GF-D8 (cell line): ENCODE results near the gene PTPRQ.
"Not testable (repeated sequence)": the region's sequence is repeated elsewhere in the genome, so short reads cannot be mapped to it uniquely, and the experiment has no call there.

Experiments
- DNase-seq: peaks from one replicate; lab custom pipeline; 2025; lab: John Stamatoyannopoulos, UW

Gene PTPRQ, protein sequence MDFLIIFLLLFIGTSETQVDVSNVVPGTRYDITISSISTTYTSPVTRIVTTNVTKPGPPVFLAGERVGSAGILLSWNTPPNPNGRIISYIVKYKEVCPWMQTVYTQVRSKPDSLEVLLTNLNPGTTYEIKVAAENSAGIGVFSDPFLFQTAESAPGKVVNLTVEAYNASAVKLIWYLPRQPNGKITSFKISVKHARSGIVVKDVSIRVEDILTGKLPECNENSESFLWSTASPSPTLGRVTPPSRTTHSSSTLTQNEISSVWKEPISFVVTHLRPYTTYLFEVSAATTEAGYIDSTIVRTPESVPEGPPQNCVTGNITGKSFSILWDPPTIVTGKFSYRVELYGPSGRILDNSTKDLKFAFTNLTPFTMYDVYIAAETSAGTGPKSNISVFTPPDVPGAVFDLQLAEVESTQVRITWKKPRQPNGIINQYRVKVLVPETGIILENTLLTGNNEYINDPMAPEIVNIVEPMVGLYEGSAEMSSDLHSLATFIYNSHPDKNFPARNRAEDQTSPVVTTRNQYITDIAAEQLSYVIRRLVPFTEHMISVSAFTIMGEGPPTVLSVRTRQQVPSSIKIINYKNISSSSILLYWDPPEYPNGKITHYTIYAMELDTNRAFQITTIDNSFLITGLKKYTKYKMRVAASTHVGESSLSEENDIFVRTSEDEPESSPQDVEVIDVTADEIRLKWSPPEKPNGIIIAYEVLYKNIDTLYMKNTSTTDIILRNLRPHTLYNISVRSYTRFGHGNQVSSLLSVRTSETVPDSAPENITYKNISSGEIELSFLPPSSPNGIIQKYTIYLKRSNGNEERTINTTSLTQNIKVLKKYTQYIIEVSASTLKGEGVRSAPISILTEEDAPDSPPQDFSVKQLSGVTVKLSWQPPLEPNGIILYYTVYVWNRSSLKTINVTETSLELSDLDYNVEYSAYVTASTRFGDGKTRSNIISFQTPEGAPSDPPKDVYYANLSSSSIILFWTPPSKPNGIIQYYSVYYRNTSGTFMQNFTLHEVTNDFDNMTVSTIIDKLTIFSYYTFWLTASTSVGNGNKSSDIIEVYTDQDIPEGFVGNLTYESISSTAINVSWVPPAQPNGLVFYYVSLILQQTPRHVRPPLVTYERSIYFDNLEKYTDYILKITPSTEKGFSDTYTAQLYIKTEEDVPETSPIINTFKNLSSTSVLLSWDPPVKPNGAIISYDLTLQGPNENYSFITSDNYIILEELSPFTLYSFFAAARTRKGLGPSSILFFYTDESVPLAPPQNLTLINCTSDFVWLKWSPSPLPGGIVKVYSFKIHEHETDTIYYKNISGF (N-terminal part only)

DNA sequence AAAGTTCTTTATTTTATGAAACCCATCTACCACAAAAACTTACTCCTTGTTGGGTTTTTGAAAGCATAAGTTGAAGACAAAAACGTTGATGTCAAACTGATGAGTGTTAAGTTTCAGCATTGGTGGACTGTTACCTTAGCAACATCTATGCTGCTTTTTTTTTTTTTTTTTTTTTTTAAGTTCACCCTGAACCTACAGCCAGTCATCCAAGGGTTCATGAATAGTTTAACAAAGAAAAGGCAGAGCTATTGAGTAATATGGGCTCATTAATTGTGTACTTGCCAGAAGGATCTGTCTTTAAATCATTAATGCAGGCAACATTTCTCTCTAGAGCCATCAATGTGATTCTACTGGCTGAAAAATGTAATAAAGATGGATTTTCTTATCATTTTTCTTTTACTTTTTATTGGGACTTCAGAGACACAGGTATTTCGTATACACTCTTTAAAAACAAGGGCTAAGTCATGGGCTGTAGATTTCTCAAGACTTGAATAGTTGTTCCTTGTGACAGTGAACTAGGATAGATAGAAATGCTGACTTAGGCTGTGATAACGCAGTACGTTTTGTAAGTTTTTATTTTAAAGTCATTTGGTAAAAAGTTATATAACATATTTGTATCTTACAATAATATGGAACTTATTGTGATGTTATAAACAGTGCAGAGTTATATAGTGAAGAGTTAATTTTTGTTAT is at the start of gene PTPRQ:
TSS of gene PTPRQ (plus strand) at position 262 of the 693 bp plus-strand sequence. CDS start at position 373, 111 bp downstream.
- DNase-seq, result no peak

DNA sequence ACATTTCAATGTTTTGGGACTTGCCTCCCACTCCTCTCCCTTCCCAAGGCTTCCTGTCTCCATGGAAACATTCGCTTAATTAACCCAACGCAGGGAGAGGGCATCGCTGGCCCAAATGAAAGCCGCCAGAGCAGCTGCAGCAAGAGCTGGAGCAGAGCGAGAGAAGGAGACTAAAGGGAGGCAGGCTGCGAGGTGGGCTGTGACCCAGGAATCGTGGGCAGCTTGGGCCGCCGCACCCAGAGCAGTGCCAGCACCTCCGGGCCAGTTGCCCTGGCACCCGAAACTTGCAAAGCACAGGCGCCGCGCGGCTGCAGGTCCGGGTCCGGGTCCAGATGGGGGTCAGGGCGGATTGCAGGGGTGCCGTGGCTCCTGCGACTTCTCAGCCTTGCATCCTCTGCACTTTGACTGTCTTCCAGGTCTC is 43.5 kb upstream of the PTPRQ start:
- DNase-seq, result no peak

DNA sequence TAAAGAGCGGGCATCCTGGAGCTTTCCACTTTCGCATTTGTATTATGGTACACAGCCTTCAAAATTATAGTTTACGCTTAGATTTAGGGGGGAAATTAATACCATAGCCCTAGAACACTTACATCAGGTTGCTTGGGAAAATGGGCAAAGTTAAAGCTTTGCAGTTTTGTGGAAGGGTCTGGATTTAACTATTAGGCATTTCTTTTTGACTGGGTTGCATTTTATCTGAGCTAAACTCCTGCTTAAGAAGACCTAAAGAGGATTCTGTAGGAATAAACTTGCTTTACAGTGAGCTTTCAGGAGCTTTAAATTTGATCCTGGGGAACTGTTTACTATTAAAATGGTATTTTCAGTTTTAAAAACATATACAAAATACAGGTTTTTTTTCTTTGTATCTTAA is 42.8 kb upstream of the PTPRQ start:
- DNase-seq, result no peak

DNA sequence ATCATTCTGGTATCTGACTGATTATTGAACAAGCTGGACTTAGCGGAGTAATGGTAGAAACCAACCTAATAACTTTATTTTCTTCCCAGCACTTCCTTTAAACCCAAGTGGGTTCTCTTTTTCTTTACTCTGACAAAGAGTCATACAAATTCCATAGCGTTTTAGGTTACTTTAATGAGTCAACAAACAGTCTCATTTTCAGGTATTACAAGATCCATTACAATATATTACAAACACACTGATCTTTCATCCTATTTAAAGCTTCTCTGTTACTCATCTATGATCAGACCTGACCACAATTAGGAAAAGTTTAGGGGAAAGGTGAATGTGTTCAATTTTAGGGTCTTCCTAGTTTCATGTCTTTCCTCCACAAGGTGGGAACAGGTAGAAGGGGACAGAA is 39.4 kb upstream of the PTPRQ start:
- no peak for DNase-seq

DNA sequence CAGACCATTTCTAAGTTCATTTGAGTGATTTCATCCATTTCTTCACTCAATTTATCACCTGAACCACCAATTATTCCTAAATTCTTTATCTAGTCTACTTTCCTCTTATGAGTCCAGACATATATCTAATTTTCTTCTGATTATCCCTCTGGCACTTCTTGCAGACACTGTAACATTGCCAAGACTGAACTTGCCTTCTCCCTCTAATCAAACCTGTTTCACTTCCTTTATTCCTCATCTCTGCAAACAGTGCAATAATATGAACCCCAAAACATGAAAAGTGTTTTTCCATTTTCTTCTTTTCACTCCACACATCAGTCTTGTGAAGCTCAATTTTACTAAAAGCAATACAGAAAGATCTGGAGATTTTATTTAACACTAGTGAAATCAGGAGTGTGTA is 37.8 kb upstream of the PTPRQ start:
- no peak for DNase-seq

DNA sequence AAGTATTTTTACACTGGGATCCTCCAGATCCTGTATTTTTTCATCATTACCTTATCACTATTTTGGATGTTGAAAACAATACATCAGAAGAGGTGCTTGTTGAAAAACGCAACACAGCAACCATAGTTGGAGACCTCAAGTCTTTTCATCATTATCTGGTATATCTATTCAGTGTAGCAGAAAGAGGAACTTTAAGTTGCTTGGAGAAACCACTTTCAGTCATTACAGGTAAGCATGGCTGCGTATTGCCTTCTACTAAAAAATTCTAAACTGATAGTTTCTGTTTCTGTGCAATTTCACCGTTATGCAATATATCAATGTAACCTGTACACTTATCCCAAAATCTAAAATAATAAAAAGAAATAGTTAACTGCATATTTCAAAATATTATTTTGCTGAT is 32.2 kb upstream of the PTPRQ start:
- no peak for DNase-seq

DNA sequence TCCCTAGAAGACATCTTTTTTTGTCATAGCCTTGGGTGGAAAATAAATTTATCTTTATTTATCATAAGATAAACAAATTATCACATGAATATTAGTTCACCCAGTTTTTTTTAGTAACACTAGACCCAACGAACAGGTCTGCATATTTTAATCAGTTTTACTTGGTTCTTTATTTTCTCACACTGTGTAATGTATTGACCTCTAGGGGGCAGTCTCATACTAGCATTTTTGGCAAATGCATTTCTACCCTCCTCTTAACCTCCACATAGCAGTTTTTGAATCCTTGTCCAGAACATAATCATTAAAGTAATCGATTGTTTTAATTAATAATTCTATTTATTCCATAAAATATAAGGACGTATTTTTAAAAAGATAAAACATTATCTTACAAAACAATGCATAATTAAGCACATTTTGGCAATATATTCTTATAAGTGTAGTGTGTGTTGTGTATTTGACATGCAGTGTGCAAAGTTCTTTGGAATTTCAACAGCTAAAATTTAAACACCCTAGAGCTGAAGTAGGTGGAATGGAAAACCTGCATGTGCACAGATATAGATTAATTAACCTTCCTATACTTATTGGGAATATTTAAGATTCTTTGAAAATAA is 31.6 kb upstream of the PTPRQ start:
- no peak for DNase-seq

DNA sequence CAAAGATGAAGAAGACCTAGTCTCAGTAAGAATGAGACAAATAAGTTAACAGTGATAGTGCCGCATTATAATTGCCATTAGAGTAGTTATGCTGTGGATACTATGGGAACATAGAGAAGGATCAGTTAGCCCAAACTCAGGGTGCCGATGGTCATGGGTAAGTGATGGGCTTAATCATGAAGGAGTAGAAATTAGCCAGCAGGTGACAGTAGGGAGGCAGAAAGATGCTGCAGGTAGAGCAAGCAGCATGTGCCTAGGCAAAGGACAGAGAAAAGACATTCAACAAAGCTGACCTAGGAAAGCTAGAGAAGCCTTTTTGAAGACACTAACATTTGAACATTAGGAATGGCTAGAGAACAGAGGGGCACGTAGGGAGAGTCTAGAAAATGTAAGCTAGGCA is 30.6 kb upstream of the PTPRQ start:
- no peak for DNase-seq

DNA sequence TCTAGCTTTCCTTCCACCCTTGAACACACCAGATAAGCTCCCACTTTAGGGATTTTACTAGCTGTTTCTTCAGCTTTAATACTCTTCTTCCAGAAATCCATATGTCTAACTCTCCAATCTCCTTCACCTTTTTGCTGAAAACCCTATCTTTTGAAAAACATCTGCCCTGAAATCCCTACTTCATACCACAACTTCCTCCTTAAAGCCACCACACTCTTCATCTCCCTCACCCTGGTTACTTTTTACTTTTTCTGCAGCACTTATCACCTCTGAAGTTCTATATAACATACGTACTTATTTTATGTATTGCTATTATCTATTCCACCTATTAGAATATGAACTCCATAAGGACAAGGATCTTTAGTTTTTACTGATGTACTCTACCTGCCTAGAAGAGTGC is 28.6 kb upstream of the PTPRQ start:
- no peak for DNase-seq

DNA sequence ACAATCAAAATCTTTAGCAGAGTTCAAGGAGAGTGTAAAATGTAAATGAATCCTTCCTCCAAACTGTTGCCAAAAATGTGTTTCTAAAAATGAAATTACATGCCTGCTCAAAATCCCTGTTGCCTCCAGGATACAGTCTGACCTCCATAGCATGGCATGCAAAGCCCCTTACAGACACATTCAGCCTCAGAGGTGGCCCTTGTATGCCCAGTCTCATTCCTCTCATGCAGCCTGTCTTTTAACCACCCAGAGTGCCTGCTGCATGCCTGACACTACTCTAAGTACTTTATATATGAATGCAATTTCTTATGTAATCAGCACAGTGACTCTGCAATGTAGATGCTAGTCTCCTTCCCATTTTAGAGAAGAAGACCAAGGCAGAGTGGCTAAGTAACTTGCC is 24.4 kb upstream of the PTPRQ start:
- no peak for DNase-seq

DNA sequence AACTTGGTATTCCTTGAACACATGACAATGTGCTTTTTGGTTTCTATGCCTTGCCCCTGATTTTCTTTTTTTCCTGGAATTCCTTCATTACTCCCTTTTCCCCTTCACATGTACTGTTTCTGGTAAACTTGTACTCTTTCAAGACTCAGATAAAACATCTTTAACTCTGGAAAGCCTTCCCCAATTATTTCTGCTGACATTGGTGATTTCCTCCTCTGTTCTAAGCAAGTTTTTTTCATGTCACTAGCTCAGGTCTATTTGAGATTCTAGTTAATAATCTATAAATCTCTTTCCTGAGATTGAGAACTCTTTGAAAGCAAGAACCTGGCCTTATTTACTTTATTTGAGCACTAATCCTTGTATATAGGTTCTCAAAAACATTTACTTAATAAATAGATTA is 24.0 kb upstream of the PTPRQ start:
- no peak for DNase-seq

DNA sequence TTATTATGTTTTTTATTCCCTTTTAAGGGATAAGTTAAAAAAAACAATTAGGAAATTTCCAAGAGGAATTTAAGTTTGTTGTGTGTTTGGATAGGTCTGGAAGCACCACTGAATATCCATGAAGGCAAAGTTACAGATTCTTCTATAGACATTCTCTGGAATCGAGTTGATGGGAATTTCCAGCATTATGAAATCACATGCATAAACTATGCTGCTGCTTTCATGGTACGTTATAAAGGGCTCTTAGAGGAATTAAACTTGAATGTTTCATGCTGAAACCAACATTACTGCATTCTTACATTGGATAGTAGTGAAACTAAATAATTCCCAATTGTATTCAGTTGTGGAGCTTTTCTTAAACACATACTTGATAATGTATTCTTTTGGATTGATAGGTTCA is 21.5 kb upstream of the PTPRQ start:
- DNase-seq, result no peak

DNA sequence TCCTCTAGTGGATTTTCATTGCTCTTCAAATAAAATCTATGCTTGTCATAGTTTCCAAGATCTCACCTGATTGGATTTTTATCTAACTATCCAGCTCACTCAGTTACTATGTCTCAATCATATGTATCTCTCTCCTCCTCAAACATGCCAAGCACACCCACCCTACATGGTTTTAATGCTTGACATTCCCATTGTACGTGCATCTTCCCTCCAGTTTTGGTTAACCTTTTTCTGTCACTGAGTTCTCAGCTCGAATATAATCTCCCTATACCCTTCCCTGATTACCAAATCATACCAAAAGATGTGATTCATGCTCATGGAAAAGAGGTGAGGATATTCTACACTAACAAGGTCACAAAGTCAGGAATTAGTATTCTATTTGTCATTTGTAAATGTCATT is 12.0 kb upstream of the PTPRQ start:
- DNase-seq, result no peak

DNA sequence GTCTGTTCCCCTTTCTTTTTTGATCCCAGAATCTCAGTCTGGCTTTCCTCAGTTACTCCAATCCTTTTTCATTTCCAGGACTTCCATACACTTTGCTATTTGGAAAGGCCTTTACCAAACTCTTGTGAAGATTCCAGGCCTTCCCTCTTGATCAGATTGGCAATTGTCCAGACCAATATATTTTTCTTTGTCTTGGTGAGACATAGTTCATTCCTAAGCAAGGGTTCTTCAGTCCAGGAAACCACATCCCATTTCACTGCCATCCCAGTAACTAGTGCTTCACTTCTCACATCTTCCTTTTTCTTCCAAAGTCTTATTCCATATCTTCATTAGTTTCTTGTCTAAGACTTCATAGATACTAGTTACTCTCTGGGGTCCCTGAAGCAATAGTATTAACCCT is 2.1 kb upstream of the PTPRQ start:
- no peak for DNase-seq

DNA sequence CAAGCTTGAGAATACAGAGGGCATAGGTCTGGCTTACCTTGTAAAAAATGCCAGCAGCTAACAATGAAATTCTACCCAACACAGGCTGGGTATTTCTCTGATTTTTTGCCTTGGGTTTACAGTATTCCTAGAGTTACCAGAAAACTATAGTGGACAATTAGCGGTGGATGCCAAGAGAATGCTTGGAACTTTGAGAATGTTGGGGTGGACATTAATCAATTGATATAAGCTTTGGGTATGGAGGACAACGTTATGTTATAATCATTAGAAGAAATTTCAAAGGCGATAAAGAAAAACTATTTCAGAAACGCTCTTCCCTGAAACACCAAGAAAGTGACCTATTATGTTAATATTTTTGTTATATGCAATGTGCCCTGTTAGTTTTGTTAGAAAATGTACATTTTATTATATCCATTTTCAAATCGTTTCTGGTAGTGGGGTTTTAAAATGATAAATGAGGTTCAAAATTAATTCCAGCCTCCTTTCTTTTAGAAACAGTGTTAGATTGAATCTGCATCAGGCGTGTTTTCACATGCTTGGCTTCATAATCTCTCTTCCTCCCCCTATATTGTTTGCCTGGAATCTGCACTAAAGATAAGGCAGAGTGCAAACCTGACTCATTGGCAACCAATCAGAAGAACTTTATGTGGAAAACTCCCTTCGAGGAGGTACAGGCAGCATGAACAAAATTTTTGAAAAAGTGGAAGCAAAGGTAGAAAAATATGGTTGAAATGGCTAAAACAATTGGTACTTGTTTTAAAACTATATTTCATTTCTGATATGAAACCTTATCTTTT is 1.4 kb upstream of the PTPRQ start:
- DNase-seq, result no peak

DNA sequence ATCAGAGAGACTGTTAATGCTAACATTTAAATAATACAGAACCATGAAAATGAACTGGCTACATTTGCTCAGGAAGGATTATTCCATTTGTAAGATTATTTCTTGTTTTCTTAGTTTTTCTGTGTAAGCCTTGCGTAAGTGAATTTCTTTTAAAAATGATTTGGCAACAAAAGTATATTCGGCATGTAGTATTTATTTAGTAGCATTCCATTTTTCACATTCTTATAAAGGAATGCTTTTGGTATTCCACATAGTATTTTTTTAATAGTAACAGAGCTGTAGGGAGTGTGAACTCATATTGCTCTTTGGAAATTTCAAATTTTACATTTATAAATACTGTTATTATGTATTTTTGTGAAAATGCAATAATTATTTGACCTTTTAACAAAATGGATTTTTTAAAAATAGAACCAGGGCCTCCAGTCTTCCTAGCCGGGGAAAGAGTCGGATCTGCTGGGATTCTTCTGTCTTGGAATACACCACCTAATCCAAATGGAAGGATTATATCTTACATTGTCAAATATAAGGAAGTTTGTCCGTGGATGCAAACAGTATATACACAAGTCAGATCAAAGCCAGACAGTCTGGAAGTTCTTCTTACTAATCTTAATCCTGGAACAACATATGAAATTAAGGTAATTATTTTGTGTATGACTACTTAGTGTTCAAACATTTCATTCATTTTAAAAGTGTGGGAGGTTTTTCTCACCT is 1.2 kb downstream of the PTPRQ start:
- DNase-seq, result no peak

DNA sequence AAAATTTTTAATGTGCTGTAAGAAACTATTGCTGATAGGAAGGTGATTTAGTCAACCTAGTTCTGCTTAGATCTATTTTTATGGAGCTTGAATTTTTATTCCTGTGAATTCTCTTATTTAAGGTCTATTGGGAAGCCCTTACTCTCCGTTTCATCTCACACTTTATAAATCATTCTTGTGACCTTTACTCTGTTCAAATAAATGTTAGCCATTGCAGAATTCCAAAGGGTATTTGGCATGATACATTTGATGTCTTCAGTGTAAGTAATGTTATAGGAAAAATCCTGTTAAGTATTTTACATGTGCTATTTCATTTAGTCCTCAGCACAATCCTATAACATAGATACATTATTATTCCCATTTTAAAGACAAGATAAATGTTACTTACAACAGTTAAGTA is 12.5 kb downstream of the PTPRQ start:
- no peak for DNase-seq

DNA sequence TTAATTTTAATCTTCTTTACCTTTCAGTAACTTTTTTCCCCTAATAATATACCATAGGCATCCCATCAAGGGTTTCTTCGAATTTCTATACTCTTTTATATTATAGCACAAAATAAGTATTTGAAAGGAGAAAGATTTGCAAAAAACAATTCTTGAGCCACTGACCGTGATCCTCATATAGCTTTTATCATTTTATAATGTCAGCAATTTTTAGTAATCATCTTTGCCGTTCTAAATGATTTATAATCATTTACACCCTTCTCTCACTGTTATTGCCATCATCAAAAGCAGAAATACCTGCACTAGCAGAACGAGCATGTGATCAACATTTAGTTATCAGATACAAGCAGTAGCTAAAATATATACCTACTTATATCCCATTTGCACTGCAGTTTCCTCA is 16.9 kb downstream of the PTPRQ start:
- no peak for DNase-seq

DNA sequence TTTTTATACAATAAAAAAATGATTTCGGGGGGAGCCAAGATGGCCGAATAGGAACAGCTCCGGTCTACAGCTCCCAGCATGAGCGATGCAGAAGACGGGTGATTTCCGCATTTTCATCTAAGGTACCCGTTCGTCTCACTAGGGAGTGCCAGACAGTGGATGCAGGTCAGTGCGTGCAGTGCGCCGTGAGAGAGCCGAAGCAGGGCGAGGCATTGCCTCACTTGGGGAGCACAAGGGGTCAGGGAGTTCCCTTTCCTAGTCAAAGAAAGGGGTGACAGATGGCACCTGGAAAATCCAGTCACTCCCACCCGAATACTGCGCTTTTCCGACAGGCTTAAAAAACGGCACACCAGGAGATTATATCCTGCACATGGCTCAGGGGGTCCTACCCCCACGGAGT is 17.8 kb downstream of the PTPRQ start:
- DNase-seq, result not testable (repeated sequence)

DNA sequence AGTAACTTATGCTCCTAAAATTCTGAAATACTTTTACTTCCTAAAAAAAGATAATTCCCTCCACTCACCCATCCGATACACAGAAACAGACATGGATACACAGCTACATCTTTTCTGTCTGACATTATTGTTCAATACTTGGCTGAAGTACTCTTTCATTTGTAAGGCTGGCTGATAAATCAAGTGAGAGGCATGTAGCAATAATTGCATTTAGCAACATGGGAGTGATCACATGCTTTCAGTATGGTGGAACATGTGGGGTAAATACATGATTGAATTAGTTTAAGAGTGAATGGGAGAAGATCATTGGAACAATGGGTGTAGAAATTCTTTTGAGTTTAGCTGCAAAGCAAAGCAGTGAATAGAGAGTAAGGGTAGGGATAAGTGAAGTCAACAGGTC is 25.6 kb downstream of the PTPRQ start:
- no peak for DNase-seq
